ENCODE measurements around the gene CD79B. TPM values are rescaled to one million over a fixed set of nuclear protein-coding genes. Genes with fewer than 3 reads are reported as not detected.

CD79B gene
- total and polyA plus RNA-seq, 2 of the 8 experiments (the other 6 are each of a cell fraction or from before 2014, with no cell fraction given), result 1.5 to 3.9 TPM

DNA sequence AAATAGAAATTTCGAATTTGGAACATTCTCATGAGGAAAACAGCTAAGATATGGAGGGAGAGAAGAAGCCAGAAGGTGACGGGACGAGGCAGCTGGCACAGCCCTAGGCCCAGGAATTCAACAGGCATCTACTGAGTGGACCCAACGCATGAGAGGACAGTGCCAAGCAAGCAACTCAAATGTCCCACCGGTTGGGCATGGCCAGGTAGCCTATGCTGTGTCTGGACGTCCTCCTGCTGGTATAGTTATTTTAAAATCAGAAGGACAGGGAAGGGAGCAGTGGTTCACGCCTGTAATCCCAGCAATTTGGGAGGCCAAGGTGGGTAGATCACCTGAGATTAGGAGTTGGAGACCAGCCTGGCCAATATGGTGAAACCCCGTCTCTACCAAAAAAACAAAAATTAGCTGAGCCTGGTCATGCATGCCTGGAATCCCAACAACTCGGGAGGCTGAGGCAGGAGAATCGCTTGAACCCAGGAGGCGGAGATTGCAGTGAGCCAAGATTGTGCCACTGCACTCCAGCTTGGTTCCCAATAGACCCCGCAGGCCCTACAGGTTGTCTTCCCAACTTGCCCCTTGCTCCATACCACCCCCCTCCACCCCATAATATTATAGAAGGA lies 15.5 kb downstream of the CD79B start (continued):
- TF ChIP-seq, protein P1, sequence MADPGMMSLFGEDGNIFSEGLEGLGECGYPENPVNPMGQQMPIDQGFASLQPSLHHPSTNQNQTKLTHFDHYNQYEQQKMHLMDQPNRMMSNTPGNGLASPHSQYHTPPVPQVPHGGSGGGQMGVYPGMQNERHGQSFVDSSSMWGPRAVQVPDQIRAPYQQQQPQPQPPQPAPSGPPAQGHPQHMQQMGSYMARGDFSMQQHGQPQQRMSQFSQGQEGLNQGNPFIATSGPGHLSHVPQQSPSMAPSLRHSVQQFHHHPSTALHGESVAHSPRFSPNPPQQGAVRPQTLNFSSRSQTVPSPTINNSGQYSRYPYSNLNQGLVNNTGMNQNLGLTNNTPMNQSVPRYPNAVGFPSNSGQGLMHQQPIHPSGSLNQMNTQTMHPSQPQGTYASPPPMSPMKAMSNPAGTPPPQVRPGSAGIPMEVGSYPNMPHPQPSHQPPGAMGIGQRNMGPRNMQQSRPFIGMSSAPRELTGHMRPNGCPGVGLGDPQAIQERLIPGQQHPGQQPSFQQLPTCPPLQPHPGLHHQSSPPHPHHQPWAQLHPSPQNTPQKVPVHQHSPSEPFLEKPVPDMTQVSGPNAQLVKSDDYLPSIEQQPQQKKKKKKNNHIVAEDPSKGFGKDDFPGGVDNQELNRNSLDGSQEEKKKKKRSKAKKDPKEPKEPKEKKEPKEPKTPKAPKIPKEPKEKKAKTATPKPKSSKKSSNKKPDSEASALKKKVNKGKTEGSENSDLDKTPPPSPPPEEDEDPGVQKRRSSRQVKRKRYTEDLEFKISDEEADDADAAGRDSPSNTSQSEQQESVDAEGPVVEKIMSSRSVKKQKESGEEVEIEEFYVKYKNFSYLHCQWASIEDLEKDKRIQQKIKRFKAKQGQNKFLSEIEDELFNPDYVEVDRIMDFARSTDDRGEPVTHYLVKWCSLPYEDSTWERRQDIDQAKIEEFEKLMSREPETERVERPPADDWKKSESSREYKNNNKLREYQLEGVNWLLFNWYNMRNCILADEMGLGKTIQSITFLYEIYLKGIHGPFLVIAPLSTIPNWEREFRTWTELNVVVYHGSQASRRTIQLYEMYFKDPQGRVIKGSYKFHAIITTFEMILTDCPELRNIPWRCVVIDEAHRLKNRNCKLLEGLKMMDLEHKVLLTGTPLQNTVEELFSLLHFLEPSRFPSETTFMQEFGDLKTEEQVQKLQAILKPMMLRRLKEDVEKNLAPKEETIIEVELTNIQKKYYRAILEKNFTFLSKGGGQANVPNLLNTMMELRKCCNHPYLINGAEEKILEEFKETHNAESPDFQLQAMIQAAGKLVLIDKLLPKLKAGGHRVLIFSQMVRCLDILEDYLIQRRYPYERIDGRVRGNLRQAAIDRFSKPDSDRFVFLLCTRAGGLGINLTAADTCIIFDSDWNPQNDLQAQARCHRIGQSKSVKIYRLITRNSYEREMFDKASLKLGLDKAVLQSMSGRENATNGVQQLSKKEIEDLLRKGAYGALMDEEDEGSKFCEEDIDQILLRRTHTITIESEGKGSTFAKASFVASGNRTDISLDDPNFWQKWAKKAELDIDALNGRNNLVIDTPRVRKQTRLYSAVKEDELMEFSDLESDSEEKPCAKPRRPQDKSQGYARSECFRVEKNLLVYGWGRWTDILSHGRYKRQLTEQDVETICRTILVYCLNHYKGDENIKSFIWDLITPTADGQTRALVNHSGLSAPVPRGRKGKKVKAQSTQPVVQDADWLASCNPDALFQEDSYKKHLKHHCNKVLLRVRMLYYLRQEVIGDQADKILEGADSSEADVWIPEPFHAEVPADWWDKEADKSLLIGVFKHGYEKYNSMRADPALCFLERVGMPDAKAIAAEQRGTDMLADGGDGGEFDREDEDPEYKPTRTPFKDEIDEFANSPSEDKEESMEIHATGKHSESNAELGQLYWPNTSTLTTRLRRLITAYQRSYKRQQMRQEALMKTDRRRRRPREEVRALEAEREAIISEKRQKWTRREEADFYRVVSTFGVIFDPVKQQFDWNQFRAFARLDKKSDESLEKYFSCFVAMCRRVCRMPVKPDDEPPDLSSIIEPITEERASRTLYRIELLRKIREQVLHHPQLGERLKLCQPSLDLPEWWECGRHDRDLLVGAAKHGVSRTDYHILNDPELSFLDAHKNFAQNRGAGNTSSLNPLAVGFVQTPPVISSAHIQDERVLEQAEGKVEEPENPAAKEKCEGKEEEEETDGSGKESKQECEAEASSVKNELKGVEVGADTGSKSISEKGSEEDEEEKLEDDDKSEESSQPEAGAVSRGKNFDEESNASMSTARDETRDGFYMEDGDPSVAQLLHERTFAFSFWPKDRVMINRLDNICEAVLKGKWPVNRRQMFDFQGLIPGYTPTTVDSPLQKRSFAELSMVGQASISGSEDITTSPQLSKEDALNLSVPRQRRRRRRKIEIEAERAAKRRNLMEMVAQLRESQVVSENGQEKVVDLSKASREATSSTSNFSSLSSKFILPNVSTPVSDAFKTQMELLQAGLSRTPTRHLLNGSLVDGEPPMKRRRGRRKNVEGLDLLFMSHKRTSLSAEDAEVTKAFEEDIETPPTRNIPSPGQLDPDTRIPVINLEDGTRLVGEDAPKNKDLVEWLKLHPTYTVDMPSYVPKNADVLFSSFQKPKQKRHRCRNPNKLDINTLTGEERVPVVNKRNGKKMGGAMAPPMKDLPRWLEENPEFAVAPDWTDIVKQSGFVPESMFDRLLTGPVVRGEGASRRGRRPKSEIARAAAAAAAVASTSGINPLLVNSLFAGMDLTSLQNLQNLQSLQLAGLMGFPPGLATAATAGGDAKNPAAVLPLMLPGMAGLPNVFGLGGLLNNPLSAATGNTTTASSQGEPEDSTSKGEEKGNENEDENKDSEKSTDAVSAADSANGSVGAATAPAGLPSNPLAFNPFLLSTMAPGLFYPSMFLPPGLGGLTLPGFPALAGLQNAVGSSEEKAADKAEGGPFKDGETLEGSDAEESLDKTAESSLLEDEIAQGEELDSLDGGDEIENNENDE (IDR thresholded peaks at IDR 0.05; ENCODE audit: insufficient replicate concordance, low read length), result no peak
- TF ChIP-seq YY1 (IDR thresholded peaks at IDR 0.05; ENCODE audit: low read depth, low read length) (no peak), KDM4A (IDR thresholded peaks at IDR 0.05; ENCODE audit: low read depth, low read length, severe bottlenecking) (no peak), CBX5 (IDR thresholded peaks at IDR 0.05; ENCODE audit: low read depth, low read length) (no peak), CREB1 (IDR thresholded peaks at IDR 0.05) (no peak), JUN (IDR thresholded peaks at IDR 0.05; ENCODE audit: low read depth, low read length) (no peak), KDM5A (IDR thresholded peaks at IDR 0.05; ENCODE audit: low read length) (no peak)
- TF ChIP-seq, protein P2, sequence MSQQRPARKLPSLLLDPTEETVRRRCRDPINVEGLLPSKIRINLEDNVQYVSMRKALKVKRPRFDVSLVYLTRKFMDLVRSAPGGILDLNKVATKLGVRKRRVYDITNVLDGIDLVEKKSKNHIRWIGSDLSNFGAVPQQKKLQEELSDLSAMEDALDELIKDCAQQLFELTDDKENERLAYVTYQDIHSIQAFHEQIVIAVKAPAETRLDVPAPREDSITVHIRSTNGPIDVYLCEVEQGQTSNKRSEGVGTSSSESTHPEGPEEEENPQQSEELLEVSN (IDR thresholded peaks at IDR 0.05), result no peak
